ENCODE results near the gene TBC1D23.

GRCh38 chr3:100361897-100362296 lies 101.1 kb downstream of the TBC1D23 start:
- TF ChIP-seq REST (IDR thresholded peaks at IDR 0.05; ENCODE audit: borderline replicate concordance) (no peak), REST (CRISPR knock-in tag; IDR thresholded peaks at IDR 0.05; ENCODE audit: low read depth) (no peak), RFX5 (IDR thresholded peaks at IDR 0.05; ENCODE audit: low read depth, low read length) (no peak), HIVEP1 (CRISPR knock-in tag; IDR thresholded peaks at IDR 0.05) (no peak), AFF4 (CRISPR knock-in tag; IDR thresholded peaks at IDR 0.05) (no peak), MXI1 (IDR thresholded peaks at IDR 0.05; ENCODE audit: low read depth, low read length) (no peak), ZBTB17 (CRISPR knock-in tag; IDR thresholded peaks at IDR 0.05) (no peak), ZNF512 (tag; IDR thresholded peaks at IDR 0.05) (no peak), POLR2A (conservative IDR thresholded peaks at IDR 0.05) (no peak)

Data from K562 (cell line).